HepG2 (cell line): ENCODE measurements around the gene PRKRIP1. TPM values are rescaled to one million over a fixed set of nuclear protein-coding genes. Genes with fewer than 3 reads are reported as not detected.

ENCODE experiments used
- CBFB ChIP-seq: sonication (generic); formaldehyde crosslinking; IDR thresholded peaks from 2 replicates; pipeline ENCODE4 v1.4.0; 2020; ENCODE audit warnings: missing genetic modification reagents
- FOSL2 ChIP-seq: sonication (generic); formaldehyde crosslinking; IDR thresholded peaks from 2 replicates; pipeline ENCODE4 v1.4.0; 2020; ENCODE audit warnings: missing genetic modification reagents
- FOXK2 ChIP-seq: fragments of 450-650 bp; IDR thresholded peaks from 2 replicates; pipeline ENCODE4 v1.6.1; 2016
- HCFC1 ChIP-seq: fragments of 150-350 bp; IDR thresholded peaks from 2 replicates; pipeline ENCODE4 v1.6.1; 2014; ENCODE audit warnings: low read depth, low read length
- KLF6 ChIP-seq: IDR thresholded peaks from 2 replicates; pipeline ENCODE4 v1.8.0; 2016; ENCODE audit warnings: missing biosample characterization, missing genetic modification reagents
- POLR2G ChIP-seq: fragments of 200-400 bp; formaldehyde crosslinking; IDR thresholded peaks from 2 replicates; pipeline ENCODE4 v1.6.1; 2018; ENCODE audit warnings: mild to moderate bottlenecking, low read depth, low read length, moderate library complexity
- SUZ12 ChIP-seq: fragments of 150-350 bp; IDR thresholded peaks from 2 replicates; pipeline ENCODE4 v1.6.1; 2014; ENCODE audit warnings: low read depth, low read length
- TARDBP ChIP-seq: sonication (generic); formaldehyde crosslinking; IDR thresholded peaks from 2 replicates; pipeline ENCODE4 v1.8.0; 2022; ENCODE audit warnings: mild to moderate bottlenecking, missing genetic modification reagents
- YEATS4 ChIP-seq: sonication (generic); formaldehyde crosslinking; IDR thresholded peaks from 2 replicates; pipeline ENCODE4 v1.4.0; 2020; ENCODE audit warnings: missing genetic modification reagents, borderline replicate concordance
- ZMYM4 ChIP-seq: sonication (generic); formaldehyde crosslinking; IDR thresholded peaks from 2 replicates; pipeline ENCODE4 v1.8.1; 2023; ENCODE audit warnings: mild to moderate bottlenecking, missing genetic modification reagents
- ZNF350 ChIP-seq: sonication (generic); formaldehyde crosslinking; IDR thresholded peaks from 2 replicates; pipeline ENCODE4 v1.4.0; 2020; ENCODE audit warnings: mild to moderate bottlenecking, low read depth, missing genetic modification reagents, borderline replicate concordance
- ZNF607 ChIP-seq: sonication (generic); formaldehyde crosslinking; IDR thresholded peaks from 2 replicates; pipeline ENCODE4 v1.5.1; 2020; ENCODE audit warnings: missing genetic modification reagents, mild to moderate bottlenecking, borderline replicate concordance
- polyA plus RNA-seq, 8 experiments: library from polyadenylated mRNA; depleted of rRNA in 3 of 8; stranded (reverse) in 7 of 8; unstranded in 1 of 8; fragments of >200 nt; fragmentation: Illumina TruSeq in 4 of 8; extraction: Trizol in 4 of 8; gene quantifications; 2 replicates each; pipeline versions ENCODE4 v1.2.1 to v1.2.3, GENCODE V29; 2011 to 2016; ENCODE audit warnings: low read depth in 4 of 8, missing spikeins in 1 of 8, mixed read lengths in 1 of 8; ENCODE audit not compliant: insufficient read depth in 1 of 8
- total RNA-seq, 5 experiments: library from RNA; depleted of rRNA; stranded (reverse); fragments of >200 nt; fragmentation: Illumina TruSeq; extraction: Trizol; gene quantifications; 2 replicates each; pipeline ENCODE4 v1.2.3, GENCODE V29; 2016; ENCODE audit warnings: low read depth in 1 of 5
- TF ChIP-seq, protein P1 (sequence below): sonication (generic); formaldehyde crosslinking; IDR thresholded peaks from 2 replicates; pipeline ENCODE4 v1.4.0; 2020; ENCODE audit warnings: mild to moderate bottlenecking, missing genetic modification reagents
- TF ChIP-seq, protein P2 (sequence below): sonication (generic); formaldehyde crosslinking; IDR thresholded peaks from 2 replicates; pipeline ENCODE4 v1.4.0; 2020; ENCODE audit warnings: low read depth, missing genetic modification reagents
- TF ChIP-seq, protein P3 (sequence below): fragments of 450-650 bp; IDR thresholded peaks from 2 replicates; pipeline ENCODE4 v1.6.1; 2016
- TF ChIP-seq, protein P4 (sequence below): sonication (generic); formaldehyde crosslinking; IDR thresholded peaks from 2 replicates; pipeline ENCODE4 v1.5.0; 2020; ENCODE audit warnings: mild to moderate bottlenecking, missing genetic modification reagents, borderline replicate concordance

Gene PRKRIP1
- total and polyA plus RNA-seq, 2 of the 13 experiments (the other 11 are each of a cell fraction or from before 2014, with no cell fraction given) = 13.2 to 16.8 TPM

DNA sequence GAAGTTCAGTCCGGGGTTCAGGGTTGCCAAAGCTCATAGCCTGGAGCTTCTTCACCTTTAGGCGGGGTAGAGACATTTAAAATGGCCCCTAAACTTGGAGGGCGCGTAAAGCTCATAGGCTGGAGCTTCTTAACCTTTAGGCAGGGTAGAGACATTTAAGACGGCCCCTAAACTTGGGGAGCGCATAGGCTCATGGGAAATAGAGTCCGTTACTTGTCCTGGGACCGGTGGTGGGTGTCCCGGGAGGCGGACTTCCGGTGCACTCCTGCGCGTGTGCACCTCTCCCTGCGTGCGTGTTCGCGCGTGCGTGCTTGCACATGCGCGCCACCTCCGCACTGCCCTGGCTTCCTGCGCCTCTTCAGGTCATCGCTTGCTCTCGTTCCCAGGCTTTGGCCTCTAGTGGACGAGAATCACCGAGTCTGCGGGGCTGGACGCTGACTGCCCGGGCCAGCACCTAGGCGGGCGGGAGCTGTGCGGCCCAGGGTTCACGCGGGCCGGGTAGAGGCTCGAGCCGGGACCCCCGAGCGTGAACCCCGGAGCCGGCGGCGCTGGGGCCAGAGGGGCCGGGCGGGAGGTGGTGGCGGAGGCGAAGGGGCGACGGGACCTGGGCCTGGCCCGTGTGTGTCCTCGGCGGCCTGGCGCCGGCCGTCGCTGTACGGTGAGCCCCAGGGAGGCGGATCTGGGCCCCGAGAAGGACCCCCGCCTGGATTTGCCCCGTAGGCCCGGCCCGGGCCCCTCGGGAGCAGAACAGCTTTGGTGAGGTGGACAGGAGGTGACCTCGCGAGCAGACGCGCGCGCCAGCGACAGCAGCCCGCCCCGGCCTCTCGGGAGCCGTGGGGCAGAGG lies 32.4 kb upstream of the PRKRIP1 start (continued):
- peak; percentile 30; the same call in 1 of the 2 replicates for TF ChIP-seq YEATS4 (CRISPR knock-in tag)
- peak; percentile 80 for TF ChIP-seq HCFC1
- TF ChIP-seq, protein P1, sequence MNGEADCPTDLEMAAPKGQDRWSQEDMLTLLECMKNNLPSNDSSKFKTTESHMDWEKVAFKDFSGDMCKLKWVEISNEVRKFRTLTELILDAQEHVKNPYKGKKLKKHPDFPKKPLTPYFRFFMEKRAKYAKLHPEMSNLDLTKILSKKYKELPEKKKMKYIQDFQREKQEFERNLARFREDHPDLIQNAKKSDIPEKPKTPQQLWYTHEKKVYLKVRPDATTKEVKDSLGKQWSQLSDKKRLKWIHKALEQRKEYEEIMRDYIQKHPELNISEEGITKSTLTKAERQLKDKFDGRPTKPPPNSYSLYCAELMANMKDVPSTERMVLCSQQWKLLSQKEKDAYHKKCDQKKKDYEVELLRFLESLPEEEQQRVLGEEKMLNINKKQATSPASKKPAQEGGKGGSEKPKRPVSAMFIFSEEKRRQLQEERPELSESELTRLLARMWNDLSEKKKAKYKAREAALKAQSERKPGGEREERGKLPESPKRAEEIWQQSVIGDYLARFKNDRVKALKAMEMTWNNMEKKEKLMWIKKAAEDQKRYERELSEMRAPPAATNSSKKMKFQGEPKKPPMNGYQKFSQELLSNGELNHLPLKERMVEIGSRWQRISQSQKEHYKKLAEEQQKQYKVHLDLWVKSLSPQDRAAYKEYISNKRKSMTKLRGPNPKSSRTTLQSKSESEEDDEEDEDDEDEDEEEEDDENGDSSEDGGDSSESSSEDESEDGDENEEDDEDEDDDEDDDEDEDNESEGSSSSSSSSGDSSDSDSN (CRISPR knock-in tag) = peak; percentile 92
- TF ChIP-seq KLF6 (CRISPR knock-in tag) = peak; percentile 85
- peak; percentile 39; the same call in 1 of the 2 replicates for TF ChIP-seq FOSL2 (CRISPR knock-in tag)
- TF ChIP-seq, protein P2, sequence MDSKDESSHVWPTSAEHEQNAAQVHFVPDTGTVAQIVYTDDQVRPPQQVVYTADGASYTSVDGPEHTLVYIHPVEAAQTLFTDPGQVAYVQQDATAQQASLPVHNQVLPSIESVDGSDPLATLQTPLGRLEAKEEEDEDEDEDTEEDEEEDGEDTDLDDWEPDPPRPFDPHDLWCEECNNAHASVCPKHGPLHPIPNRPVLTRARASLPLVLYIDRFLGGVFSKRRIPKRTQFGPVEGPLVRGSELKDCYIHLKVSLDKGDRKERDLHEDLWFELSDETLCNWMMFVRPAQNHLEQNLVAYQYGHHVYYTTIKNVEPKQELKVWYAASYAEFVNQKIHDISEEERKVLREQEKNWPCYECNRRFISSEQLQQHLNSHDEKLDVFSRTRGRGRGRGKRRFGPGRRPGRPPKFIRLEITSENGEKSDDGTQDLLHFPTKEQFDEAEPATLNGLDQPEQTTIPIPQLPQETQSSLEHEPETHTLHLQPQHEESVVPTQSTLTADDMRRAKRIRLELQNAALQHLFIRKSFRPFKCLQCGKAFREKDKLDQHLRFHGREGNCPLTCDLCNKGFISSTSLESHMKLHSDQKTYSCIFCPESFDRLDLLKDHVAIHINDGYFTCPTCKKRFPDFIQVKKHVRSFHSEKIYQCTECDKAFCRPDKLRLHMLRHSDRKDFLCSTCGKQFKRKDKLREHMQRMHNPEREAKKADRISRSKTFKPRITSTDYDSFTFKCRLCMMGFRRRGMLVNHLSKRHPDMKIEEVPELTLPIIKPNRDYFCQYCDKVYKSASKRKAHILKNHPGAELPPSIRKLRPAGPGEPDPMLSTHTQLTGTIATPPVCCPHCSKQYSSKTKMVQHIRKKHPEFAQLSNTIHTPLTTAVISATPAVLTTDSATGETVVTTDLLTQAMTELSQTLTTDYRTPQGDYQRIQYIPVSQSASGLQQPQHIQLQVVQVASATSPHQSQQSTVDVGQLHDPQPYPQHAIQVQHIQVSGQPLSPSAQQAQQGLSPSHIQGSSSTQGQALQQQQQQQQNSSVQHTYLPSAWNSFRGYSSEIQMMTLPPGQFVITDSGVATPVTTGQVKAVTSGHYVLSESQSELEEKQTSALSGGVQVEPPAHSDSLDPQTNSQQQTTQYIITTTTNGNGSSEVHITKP = 0 out of 2 replicates have a peak, but pooled peaks have one; percentile 22
- 0 out of 2 replicates have a peak, but pooled peaks have one; percentile 54 for TF ChIP-seq TARDBP (CRISPR knock-in tag)
- peak; percentile 45; the same call in 1 of the 2 replicates for TF ChIP-seq SUZ12
- peak; percentile 68 for TF ChIP-seq ZNF350 (CRISPR knock-in tag)
- peak; percentile 83 for TF ChIP-seq POLR2G
- TF ChIP-seq CBFB (CRISPR knock-in tag) = peak; percentile 22; the same call in 1 of the 2 replicates
- peak; percentile 37; the same call in 1 of the 2 replicates for TF ChIP-seq ZMYM4 (CRISPR knock-in tag)
- TF ChIP-seq, protein P3, sequence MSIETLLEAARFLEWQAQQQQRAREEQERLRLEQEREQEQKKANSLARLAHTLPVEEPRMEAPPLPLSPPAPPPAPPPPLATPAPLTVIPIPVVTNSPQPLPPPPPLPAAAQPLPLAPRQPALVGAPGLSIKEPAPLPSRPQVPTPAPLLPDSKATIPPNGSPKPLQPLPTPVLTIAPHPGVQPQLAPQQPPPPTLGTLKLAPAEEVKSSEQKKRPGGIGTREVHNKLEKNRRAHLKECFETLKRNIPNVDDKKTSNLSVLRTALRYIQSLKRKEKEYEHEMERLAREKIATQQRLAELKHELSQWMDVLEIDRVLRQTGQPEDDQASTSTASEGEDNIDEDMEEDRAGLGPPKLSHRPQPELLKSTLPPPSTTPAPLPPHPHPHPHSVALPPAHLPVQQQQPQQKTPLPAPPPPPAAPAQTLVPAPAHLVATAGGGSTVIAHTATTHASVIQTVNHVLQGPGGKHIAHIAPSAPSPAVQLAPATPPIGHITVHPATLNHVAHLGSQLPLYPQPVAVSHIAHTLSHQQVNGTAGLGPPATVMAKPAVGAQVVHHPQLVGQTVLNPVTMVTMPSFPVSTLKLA = peak; percentile 81
- peak; percentile 61; the same call in 1 of the 2 replicates for TF ChIP-seq FOXK2
- TF ChIP-seq, protein P4, sequence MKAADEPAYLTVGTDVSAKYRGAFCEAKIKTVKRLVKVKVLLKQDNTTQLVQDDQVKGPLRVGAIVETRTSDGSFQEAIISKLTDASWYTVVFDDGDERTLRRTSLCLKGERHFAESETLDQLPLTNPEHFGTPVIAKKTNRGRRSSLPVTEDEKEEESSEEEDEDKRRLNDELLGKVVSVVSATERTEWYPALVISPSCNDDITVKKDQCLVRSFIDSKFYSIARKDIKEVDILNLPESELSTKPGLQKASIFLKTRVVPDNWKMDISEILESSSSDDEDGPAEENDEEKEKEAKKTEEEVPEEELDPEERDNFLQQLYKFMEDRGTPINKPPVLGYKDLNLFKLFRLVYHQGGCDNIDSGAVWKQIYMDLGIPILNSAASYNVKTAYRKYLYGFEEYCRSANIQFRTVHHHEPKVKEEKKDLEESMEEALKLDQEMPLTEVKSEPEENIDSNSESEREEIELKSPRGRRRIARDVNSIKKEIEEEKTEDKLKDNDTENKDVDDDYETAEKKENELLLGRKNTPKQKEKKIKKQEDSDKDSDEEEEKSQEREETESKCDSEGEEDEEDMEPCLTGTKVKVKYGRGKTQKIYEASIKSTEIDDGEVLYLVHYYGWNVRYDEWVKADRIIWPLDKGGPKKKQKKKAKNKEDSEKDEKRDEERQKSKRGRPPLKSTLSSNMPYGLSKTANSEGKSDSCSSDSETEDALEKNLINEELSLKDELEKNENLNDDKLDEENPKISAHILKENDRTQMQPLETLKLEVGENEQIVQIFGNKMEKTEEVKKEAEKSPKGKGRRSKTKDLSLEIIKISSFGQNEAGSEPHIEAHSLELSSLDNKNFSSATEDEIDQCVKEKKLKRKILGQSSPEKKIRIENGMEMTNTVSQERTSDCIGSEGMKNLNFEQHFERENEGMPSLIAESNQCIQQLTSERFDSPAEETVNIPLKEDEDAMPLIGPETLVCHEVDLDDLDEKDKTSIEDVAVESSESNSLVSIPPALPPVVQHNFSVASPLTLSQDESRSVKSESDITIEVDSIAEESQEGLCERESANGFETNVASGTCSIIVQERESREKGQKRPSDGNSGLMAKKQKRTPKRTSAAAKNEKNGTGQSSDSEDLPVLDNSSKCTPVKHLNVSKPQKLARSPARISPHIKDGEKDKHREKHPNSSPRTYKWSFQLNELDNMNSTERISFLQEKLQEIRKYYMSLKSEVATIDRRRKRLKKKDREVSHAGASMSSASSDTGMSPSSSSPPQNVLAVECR (CRISPR knock-in tag) = peak; percentile 73; the same call in 1 of the 2 replicates
- TF ChIP-seq ZNF607 (CRISPR knock-in tag) = peak; percentile 57; the same call in 1 of the 2 replicates
